Osteoblast (primary cell): ENCODE data around the gene PLA2G2C. TPM values are rescaled to one million over a fixed set of nuclear protein-coding genes. Genes with fewer than 3 reads are reported as not detected.

Source experiments
- DNase-seq: peaks from one replicate; pipeline ENCODE4 v3.0.0; 2011; ENCODE audit warnings: low spot score, mixed read lengths; ENCODE audit not compliant: insufficient read length; ENCODE audit errors: missing footprints
- H2AFZ ChIP-seq: 2 replicates; pipeline ENCODE4 v1.6.0; 2011; ENCODE audit warnings: mild to moderate bottlenecking, low read length
- H3K27ac ChIP-seq: 2 replicates; pipeline ENCODE4 v1.5.1; 2011; ENCODE audit warnings: mild to moderate bottlenecking, low read depth, low read length, moderate library complexity
- H3K27me3 ChIP-seq: 2 replicates; pipeline ENCODE4 v1.6.0; 2012; ENCODE audit warnings: mild to moderate bottlenecking, control low read depth, inconsistent platforms, low read length, moderate library complexity; ENCODE audit not compliant: insufficient read depth
- H3K36me3 ChIP-seq: 2 replicates; pipeline ENCODE4 v1.5.1; 2011; ENCODE audit warnings: mild to moderate bottlenecking, low read length, control low read depth, moderate library complexity; ENCODE audit not compliant: insufficient read depth
- H3K4me1 ChIP-seq: 2 replicates; pipeline ENCODE4 v1.5.1; 2011; ENCODE audit warnings: mild to moderate bottlenecking, low read length, control low read depth, moderate library complexity; ENCODE audit not compliant: insufficient read depth
- H3K4me2 ChIP-seq: 2 replicates; pipeline ENCODE4 v1.6.0; 2011; ENCODE audit warnings: mild to moderate bottlenecking, low read length; ENCODE audit not compliant: insufficient read depth
- H3K4me3 ChIP-seq: fragments of 200-600 bp; sonication (generic); 3 replicates; pipeline ENCODE4 v1.5.1; 2012; ENCODE audit warnings: mild to moderate bottlenecking, low read length, inconsistent platforms; ENCODE audit not compliant: insufficient read depth
- H3K79me2 ChIP-seq: 2 replicates; pipeline ENCODE4 v1.6.0; 2012; ENCODE audit warnings: mild to moderate bottlenecking, low read length, control low read depth, inconsistent platforms; ENCODE audit not compliant: insufficient read depth
- H3K9me3 ChIP-seq: 2 replicates; pipeline ENCODE4 v1.5.1; 2011; ENCODE audit warnings: low read depth, low read length, control low read depth
- H4K20me1 ChIP-seq: 2 replicates; pipeline ENCODE4 v1.6.0; 2012; ENCODE audit warnings: mild to moderate bottlenecking, low read length, control low read depth; ENCODE audit not compliant: insufficient read depth
- CTCF ChIP-seq: IDR thresholded peaks from 2 replicates; pipeline ENCODE4 v1.5.1; 2011; ENCODE audit warnings: mild to moderate bottlenecking, low read depth, low read length, moderate library complexity; ENCODE audit errors: extremely low read depth
- total RNA-seq: library from RNA; depleted of rRNA; stranded (reverse); fragments of >200 nt; gene quantifications from 2 replicates; pipeline ENCODE4 v1.2.3, GENCODE V29; 2012

The PLA2G2C gene
- total RNA-seq, 1 donor: not detected

GRCh38 chr1:20229171-20229570, 42.9 kb upstream of the PLA2G2C start:
- Histone ChIP-seq H3K27me3 (peaks cover 53% of the 10 kb centered on the region), H4K20me1 (no peaks in the 10 kb centered on the region), H3K27ac (no peak overlapping the region), H3K79me2 (no peaks in the 10 kb centered on the region), H3K36me3 (no peaks in the 10 kb centered on the region), H3K4me3 (no peak overlapping the region), H3K4me2 (no peak overlapping the region), H3K9me3 (no peaks in the 10 kb centered on the region), H3K4me1 (no peaks in the 10 kb centered on the region), H2AFZ (no peak overlapping the region)
- no peak for DNase-seq
- TF ChIP-seq CTCF: no peak

- no peaks in the 10 kb centered on the region for H3K36me3 ChIP-seq
- TF ChIP-seq CTCF: no peak
Observed at GRCh38 chr1:20228314-20228825, 42.1 kb upstream of the PLA2G2C start.

GRCh38 chr1:20227704-20228103, 41.4 kb upstream of the PLA2G2C start:
- Histone ChIP-seq H3K9me3 (no peaks in the 10 kb centered on the region), H2AFZ (no peak overlapping the region), H3K4me3 (no peak overlapping the region), H3K27me3 (peaks cover 52% of the 10 kb centered on the region), H4K20me1 (no peaks in the 10 kb centered on the region), H3K4me2 (no peak overlapping the region), H3K79me2 (no peaks in the 10 kb centered on the region), H3K4me1 (no peaks in the 10 kb centered on the region), H3K36me3 (no peaks in the 10 kb centered on the region), H3K27ac (no peak overlapping the region)
- no peak for DNase-seq
- TF ChIP-seq CTCF: no peak

More at GRCh38 chr1:20228314-20228825, 42.1 kb upstream of the PLA2G2C start:
- Histone ChIP-seq H3K27ac (no peak overlapping the region), H3K4me1 (no peaks in the 10 kb centered on the region), H3K4me3 (no peak overlapping the region), H4K20me1 (no peaks in the 10 kb centered on the region), H3K4me2 (no peak overlapping the region), H3K79me2 (no peaks in the 10 kb centered on the region), H3K9me3 (no peaks in the 10 kb centered on the region), H3K27me3 (peaks cover 46% of the 10 kb centered on the region), H2AFZ (no peak overlapping the region)
- DNase-seq: no peak

GRCh38 chr1:20224546-20224945, 38.2 kb upstream of the PLA2G2C start:
- no peak overlapping the region for H2AFZ ChIP-seq
- no peaks in the 10 kb centered on the region for H3K4me1 ChIP-seq
- H3K79me2 ChIP-seq: no peaks in the 10 kb centered on the region
- peaks cover 71% of the 10 kb centered on the region for H3K27me3 ChIP-seq
- no peak overlapping the region for H3K4me3 ChIP-seq
- no peak for DNase-seq
- H3K27ac ChIP-seq: no peak overlapping the region
- H3K36me3 ChIP-seq: no peaks in the 10 kb centered on the region
- TF ChIP-seq CTCF: no peak
- H3K9me3 ChIP-seq: no peaks in the 10 kb centered on the region
- no peak overlapping the region for H3K4me2 ChIP-seq
- H4K20me1 ChIP-seq: no peaks in the 10 kb centered on the region
